NCI-H2196 (cell line): ENCODE results near the gene SIRPD.
"Not testable (repeated sequence)": the region's sequence is repeated elsewhere in the genome, so short reads cannot be mapped to it uniquely, and the experiment has no call there.

Experiments used
- DNase-seq: peaks from one replicate; lab custom pipeline; 2025; ENCODE audit not compliant: unreplicated experiment; lab: John Stamatoyannopoulos, UW

Gene SIRPD

GRCh38 chr20:1497371-1497770 lies 60.1 kb downstream of the SIRPD start:
- DNase-seq = not testable (repeated sequence)

GRCh38 chr20:1496930-1497329 lies 60.6 kb downstream of the SIRPD start:
- no peak for DNase-seq

GRCh38 chr20:1494436-1494835 lies 63.1 kb downstream of the SIRPD start:
- no peak for DNase-seq

- no peak for DNase-seq
These were observed 64.0 kb downstream of the SIRPD start for GRCh38 chr20:1493536-1493935.

- no peak for DNase-seq
These were observed 65.5 kb downstream of the SIRPD start for GRCh38 chr20:1491860-1492642.

GRCh38 chr20:1491281-1491840 lies 66.1 kb downstream of the SIRPD start, which contains the start of gene SIRPB2:
Gene SIRPB2, minus strand, starts transcription at chr20:1491420. Its CDS starts 61 bp downstream, at chr20:1491359.
- DNase-seq = no peak

GRCh38 chr20:1490643-1491195 lies 66.8 kb downstream of the SIRPD start:
- no peak for DNase-seq

GRCh38 chr20:1489764-1490436 lies 67.6 kb downstream of the SIRPD start:
- DNase-seq = no peak

- DNase-seq = no peak
These were observed 68.2 kb downstream of the SIRPD start for GRCh38 chr20:1489325-1489724.

GRCh38 chr20:1486566-1486965 lies 70.9 kb downstream of the SIRPD start:
- DNase-seq = no peak

- no peak for DNase-seq
These were observed 72.9 kb downstream of the SIRPD start for GRCh38 chr20:1484438-1485116.
